Kidney (tissue), 14 donors: ENCODE data around the gene PLEKHB1. TPM values are rescaled to one million over a fixed set of nuclear protein-coding genes. Genes with fewer than 3 reads are reported as not detected.
A peak's percentile ranks its signal among the peaks of the same experiment; 100 is the strongest.
"Not testable (repeated sequence)": the region's sequence is repeated elsewhere in the genome, so short reads cannot be mapped to it uniquely, and the experiment has no call there.

Experiments used
- DNase-seq, 5 donors: peaks; one replicate each; pipeline ENCODE4 v3.0.0-alpha.2; 2013 to 2020
- FAIRE-seq: peaks from 2 replicates; lab custom pipeline; 2012; peaks lifted over from hg19 to GRCh38; lab: Jason Lieb, UNC
- H3K27ac ChIP-seq, 2 donors: one replicate each; pipeline ENCODE4 v1.7.0; 2013; ENCODE audit warnings: low read depth in 2 of 2, low read length in 2 of 2, inconsistent platforms in 1 of 2
- H3K27me3 ChIP-seq: one replicate; pipeline ENCODE4 v1.7.1; 2013; ENCODE audit warnings: low read length, inconsistent platforms; ENCODE audit not compliant: control insufficient read depth, insufficient read depth
- H3K36me3 ChIP-seq, 3 donors: one replicate each; pipeline versions ENCODE4 v1.7.0 to v1.7.1; 2013; ENCODE audit warnings: low read length in 3 of 3, control low read depth in 1 of 3, inconsistent platforms in 1 of 3; ENCODE audit not compliant: insufficient read depth in 3 of 3, control insufficient read depth in 2 of 3
- H3K4me1 ChIP-seq, 3 donors: one replicate each; pipeline versions ENCODE4 v1.7.0 to v1.7.1; 2013; ENCODE audit warnings: low read length in 3 of 3, inconsistent platforms in 1 of 3, low read depth in 1 of 3; ENCODE audit not compliant: control insufficient read depth in 2 of 3, insufficient read depth in 2 of 3
- H3K4me3 ChIP-seq, 3 donors: one replicate each; pipeline versions ENCODE4 v1.7.0 to v1.8.1; 2013; ENCODE audit warnings: low read length in 3 of 3, control low read depth in 1 of 3, inconsistent platforms in 1 of 3
- H3K9ac ChIP-seq, 3 donors: one replicate each; pipeline versions ENCODE4 v1.7.0 to v1.7.1; 2013; ENCODE audit warnings: low read length in 3 of 3, control low read depth in 1 of 3, inconsistent platforms in 1 of 3
- H3K9me3 ChIP-seq, 3 donors: one replicate each; pipeline versions ENCODE4 v1.7.0 to v1.7.1; 2013; ENCODE audit warnings: low read length in 3 of 3, control low read depth in 1 of 3, inconsistent platforms in 1 of 3; ENCODE audit not compliant: control insufficient read depth in 2 of 3, insufficient read depth in 1 of 3
- intact Hi-C: fragments of 100-400 bp; cut with DNase I; formaldehyde crosslinking; loops from one replicate; pipeline ENCODE4 v1.11.1; 2022
- polyA plus RNA-seq: library from polyadenylated mRNA; stranded (reverse); fragments of 350-450 nt; fragmentation: Illumina TruSeq; extraction: RNeasy Lipid Tissue Mini Kit (QIAGEN cat#74804); gene quantifications from one replicate; pipeline ENCODE4 v1.2.3, GENCODE V29; 2014; ENCODE audit warnings: low read depth, low replicate concordance; ENCODE audit not compliant: insufficient read depth
- total RNA-seq: library from RNA; stranded (reverse); fragmentation: NEBNext Ultra II Directional; extraction: Animal tissue kit (Norgen Biotek cat#: 25700); gene quantifications from one replicate; pipeline ENCODE4 v1.2.1, GENCODE V29; 2021
- TF ChIP-seq, protein P1 (sequence below): IDR thresholded peaks from 3 replicates; pipeline ENCODE4 v1.5.1; 2012; ENCODE audit warnings: mild to moderate bottlenecking, moderate library complexity, borderline replicate concordance; ENCODE audit not compliant: insufficient read depth; ENCODE audit errors: extremely low read depth
- donor health status: control.
- donor health status: control.
- donor health status: control.
- donor health status: control.
- donor health status: control.
- donor health status: DM: yes; HTN: yes; CAD: no.
- donor health status: Normal renal cell carcinoma (clear cell type).

Gene PLEKHB1
- total and polyA plus RNA-seq, 2 donors from 2014 or later: 21.0 to 30.4 TPM

DNA sequence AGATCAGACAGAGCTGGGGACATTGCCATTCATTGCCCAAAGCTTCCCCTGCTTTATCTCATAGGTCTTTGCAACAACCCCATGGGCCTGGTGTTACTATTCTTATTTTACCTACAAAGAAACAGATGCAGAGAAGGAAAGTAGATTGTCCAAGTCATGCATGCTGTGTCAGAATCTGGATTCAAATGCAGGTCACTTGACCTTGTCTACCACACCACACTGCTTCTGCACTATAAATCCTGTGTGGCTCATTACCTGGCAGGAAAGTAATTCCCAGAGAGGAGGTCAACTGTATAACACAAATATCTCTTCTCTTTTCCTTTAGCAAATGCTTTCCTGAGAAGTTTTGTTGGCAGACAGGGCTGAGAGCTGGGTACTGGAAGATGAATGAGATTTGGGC, 18.5 kb downstream of the PLEKHB1 start:
- H3K4me1 ChIP-seq: peaks cover 0 to 10% (median 4%) of the 10 kb centered on the region in 3 donors
- H3K27me3 ChIP-seq: no peaks in the 10 kb centered on the region
- DNase-seq (peak in 2 of 5 donors; percentile 45 to 48), FAIRE-seq (no peak)
- H3K9ac ChIP-seq: no peak overlapping the region
- H3K4me3 ChIP-seq: no peak overlapping the region
- no peak overlapping the region for H3K27ac ChIP-seq
- no peaks in the 10 kb centered on the region for H3K36me3 ChIP-seq
- H3K9me3 ChIP-seq: no peaks in the 10 kb centered on the region
- intact Hi-C loops: no loop called here
- TF ChIP-seq, protein P1, sequence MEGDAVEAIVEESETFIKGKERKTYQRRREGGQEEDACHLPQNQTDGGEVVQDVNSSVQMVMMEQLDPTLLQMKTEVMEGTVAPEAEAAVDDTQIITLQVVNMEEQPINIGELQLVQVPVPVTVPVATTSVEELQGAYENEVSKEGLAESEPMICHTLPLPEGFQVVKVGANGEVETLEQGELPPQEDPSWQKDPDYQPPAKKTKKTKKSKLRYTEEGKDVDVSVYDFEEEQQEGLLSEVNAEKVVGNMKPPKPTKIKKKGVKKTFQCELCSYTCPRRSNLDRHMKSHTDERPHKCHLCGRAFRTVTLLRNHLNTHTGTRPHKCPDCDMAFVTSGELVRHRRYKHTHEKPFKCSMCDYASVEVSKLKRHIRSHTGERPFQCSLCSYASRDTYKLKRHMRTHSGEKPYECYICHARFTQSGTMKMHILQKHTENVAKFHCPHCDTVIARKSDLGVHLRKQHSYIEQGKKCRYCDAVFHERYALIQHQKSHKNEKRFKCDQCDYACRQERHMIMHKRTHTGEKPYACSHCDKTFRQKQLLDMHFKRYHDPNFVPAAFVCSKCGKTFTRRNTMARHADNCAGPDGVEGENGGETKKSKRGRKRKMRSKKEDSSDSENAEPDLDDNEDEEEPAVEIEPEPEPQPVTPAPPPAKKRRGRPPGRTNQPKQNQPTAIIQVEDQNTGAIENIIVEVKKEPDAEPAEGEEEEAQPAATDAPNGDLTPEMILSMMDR: no peak

DNA sequence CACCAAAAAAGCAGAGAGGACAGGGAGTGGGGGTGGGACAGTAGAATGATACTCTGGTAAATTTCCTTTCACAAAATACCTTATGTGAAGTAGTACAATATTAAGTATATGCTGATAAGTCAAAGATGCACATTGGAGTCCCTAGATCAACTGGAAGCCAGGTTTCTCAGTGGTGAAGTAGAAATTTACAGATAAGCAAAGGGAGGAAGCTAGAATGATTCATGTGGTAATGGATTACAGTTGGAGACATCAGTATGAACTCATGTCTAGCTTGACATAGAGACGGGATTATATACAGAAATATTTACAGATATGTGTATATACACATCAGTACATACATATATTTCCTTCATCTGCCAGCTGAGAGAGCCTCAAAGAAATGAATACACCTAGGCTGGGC, 21.5 kb downstream of the PLEKHB1 start:
- TF ChIP-seq, protein P1: no peak
- DNase-seq (no peak), FAIRE-seq (no peak)
- Histone ChIP-seq H3K36me3 (no peaks in the 10 kb centered on the region), H3K9me3 (no peaks in the 10 kb centered on the region), H3K4me1 (peaks cover 0 to 2% (median 0%) of the 10 kb centered on the region in 3 donors), H3K27ac (no peak overlapping the region), H3K27me3 (no peaks in the 10 kb centered on the region), H3K4me3 (no peak overlapping the region), H3K9ac (no peak overlapping the region)
- intact Hi-C loops: no loop called here

DNA sequence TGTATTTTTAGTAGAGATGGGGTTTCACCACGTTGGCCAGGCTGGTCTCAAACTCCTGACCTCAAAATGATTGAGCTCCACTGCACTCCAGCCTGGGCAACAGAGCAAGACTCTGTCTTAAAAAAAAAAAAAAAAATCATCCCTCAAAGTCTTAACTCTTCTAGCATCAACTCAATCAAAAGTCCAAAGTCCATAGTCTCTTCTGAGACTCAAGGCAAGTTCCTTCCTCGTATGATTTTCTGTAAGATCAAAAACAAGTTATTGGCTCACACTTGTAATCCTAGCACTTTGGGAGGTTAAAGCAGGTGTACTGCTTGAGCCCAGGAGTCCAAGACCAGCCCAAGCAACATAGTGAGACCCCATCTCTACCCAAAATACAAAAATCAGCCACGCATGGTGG, 24.4 kb downstream of the PLEKHB1 start:
- intact Hi-C loops: no loop called here
- TF ChIP-seq, protein P1: no peak

DNA sequence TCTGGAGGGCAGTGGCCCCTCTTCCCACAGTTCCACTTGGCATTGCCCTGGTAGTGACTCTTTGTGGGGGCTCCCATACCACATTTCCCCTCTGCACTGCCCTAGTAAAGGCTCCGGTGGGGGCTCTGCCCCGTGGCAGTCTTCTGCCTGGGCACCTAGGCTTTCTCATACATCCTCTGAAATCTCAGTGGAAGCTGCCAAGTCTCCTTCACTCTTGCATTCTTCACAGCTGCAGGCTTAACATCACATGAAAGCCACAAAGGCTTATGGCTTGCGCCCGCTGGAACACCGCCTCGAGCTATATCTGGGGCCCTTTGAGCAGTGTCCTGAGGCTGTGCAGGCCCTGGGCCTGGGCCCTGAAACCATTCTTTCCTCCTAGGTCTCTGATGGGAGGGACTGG, 25.3 kb downstream of the PLEKHB1 start:
- FAIRE-seq (no peak), DNase-seq (no peak)
- H3K27ac ChIP-seq: no peak overlapping the region
- H3K4me1 ChIP-seq: no peaks in the 10 kb centered on the region
- intact Hi-C loops: no loop called here
- H3K36me3 ChIP-seq: no peaks in the 10 kb centered on the region
- no peak overlapping the region for H3K4me3 ChIP-seq
- no peak overlapping the region for H3K9ac ChIP-seq
- no peaks in the 10 kb centered on the region for H3K27me3 ChIP-seq
- TF ChIP-seq, protein P1: no peak
- no peaks in the 10 kb centered on the region for H3K9me3 ChIP-seq

More for the DNA sequence above, 24.4 kb downstream of the PLEKHB1 start:
- Histone ChIP-seq H3K36me3 (no peaks in the 10 kb centered on the region), H3K4me1 (no peaks in the 10 kb centered on the region), H3K27ac (no peak overlapping the region), H3K27me3 (no peaks in the 10 kb centered on the region), H3K4me3 (no peak overlapping the region), H3K9me3 (no peaks in the 10 kb centered on the region), H3K9ac (no peak overlapping the region)
- DNase-seq: no peak
- FAIRE-seq: no peak

DNA sequence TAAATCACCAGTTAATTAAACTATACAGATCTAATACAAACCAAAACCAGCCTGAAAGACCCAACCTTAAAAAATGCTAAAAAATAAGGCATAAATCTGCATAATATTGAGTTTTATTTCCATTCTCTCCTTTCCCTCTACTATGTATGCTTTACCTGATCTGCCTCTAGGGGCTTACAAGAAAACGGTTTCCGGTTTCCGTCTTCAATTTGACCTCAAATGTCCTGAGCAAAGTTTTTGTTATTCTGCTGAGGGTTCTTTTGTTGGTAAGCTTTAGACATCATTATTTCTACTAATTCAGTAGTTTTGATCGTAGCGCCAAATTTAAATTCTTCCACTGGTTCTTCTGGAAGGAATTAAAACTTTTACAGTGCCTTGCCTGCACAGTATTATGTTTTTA, 30.2 kb downstream of the PLEKHB1 start:
- H3K36me3 ChIP-seq, intact Hi-C loops: not testable (repeated sequence)
- peak; percentile 87 for FAIRE-seq

More for the DNA sequence above, 30.2 kb downstream of the PLEKHB1 start:
- not testable (repeated sequence) for H3K9ac ChIP-seq, H3K4me3 ChIP-seq, H3K4me1 ChIP-seq, H3K27me3 ChIP-seq, DNase-seq, H3K27ac ChIP-seq, H3K9me3 ChIP-seq
